ENCODE measurements around the gene PEX26.

Gene PEX26

DNA sequence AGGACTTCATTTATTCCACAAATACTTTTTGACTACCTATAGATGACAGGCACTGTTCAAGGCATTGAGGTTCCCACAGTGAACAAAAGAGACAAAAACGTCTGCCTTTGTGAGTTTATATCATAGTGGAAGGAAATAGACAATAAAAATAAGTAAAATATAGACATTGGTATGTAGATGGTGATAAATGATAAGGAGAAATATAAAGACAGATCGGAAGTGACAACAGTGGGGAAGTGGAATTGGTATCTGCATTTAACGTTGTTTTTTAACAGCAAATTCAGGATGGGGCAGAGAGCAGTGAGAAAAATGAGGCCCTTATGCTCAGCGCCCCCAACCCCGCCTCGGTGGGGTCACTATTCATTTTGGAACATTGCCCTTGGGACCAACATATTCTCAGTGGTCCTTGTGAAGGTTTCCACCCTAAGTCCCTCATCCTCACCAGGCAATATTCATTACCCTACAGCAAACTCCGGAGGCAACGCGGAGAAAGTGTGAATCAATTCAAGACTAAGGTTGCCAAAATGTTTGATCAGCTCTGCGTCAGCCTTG, 627 bp upstream of the PEX26 start:
- TF ChIP-seq GATA3 (IDR thresholded peaks at IDR 0.05; ENCODE audit: low read depth, low read length), result no peak
- no peak for TF ChIP-seq GATA2 (IDR thresholded peaks at IDR 0.05; ENCODE audit: low read depth, low read length)

DNA sequence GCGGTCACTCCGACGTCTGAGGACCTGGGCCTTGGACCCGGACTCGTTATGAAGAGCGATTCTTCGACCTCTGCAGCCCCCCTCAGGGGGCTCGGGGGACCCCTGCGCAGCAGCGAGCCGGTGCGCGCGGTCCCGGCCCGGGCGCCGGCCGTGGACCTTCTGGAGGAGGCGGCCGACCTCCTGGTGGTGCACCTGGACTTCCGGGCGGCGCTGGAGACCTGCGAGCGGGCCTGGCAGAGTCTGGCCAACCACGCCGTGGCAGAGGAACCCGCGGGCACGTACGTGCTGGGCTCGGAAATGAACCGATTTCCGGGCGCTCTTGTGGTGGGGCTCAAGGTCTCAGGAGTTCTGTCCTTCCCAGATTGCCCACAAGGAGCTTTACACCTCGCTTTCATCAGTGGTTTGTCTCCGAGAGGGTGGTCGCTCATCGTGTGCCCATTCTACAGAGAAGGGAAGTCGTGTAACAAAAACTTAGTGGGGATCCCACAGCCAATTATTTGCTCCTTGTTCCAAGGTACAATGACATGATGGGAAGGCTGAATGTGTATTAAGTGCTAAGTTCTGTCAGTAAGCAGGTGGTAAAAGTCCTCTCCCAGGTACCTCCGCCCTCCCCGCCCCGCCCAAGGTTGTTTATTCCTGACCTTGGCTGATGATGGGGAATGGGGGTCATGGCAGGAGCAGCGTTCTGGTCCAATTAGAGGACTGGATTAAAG, 695 bp downstream of the PEX26 start:
- TF ChIP-seq GATA3 (IDR thresholded peaks at IDR 0.05; ENCODE audit: low read depth, low read length), result no peak
- no peak for TF ChIP-seq GATA2 (IDR thresholded peaks at IDR 0.05; ENCODE audit: low read depth, low read length)

- TF ChIP-seq GATA2 (IDR thresholded peaks at IDR 0.05; ENCODE audit: low read depth, low read length) (no peak), GATA3 (IDR thresholded peaks at IDR 0.05; ENCODE audit: low read depth, low read length) (no peak)
These were observed 2.0 kb downstream of the PEX26 start for GRCh38 chr22:18079706-18080233.

- no peak for TF ChIP-seq GATA3 (IDR thresholded peaks at IDR 0.05; ENCODE audit: low read depth, low read length)
- TF ChIP-seq GATA2 (IDR thresholded peaks at IDR 0.05; ENCODE audit: low read depth, low read length), result no peak
These were observed 3.6 kb downstream of the PEX26 start for GRCh38 chr22:18081416-18081815.

- TF ChIP-seq GATA3 (IDR thresholded peaks at IDR 0.05; ENCODE audit: low read depth, low read length) (no peak), GATA2 (IDR thresholded peaks at IDR 0.05; ENCODE audit: low read depth, low read length) (no peak)
These were observed 4.7 kb downstream of the PEX26 start for GRCh38 chr22:18082467-18082866.

- TF ChIP-seq GATA2 (IDR thresholded peaks at IDR 0.05; ENCODE audit: low read depth, low read length) (no peak), GATA3 (IDR thresholded peaks at IDR 0.05; ENCODE audit: low read depth, low read length) (no peak)
These were observed 5.6 kb downstream of the PEX26 start for GRCh38 chr22:18083406-18083805.

GRCh38 chr22:18085188-18085587, 7.4 kb downstream of the PEX26 start:
- TF ChIP-seq GATA2 (IDR thresholded peaks at IDR 0.05; ENCODE audit: low read depth, low read length) (no peak), GATA3 (IDR thresholded peaks at IDR 0.05; ENCODE audit: low read depth, low read length) (no peak)

DNA sequence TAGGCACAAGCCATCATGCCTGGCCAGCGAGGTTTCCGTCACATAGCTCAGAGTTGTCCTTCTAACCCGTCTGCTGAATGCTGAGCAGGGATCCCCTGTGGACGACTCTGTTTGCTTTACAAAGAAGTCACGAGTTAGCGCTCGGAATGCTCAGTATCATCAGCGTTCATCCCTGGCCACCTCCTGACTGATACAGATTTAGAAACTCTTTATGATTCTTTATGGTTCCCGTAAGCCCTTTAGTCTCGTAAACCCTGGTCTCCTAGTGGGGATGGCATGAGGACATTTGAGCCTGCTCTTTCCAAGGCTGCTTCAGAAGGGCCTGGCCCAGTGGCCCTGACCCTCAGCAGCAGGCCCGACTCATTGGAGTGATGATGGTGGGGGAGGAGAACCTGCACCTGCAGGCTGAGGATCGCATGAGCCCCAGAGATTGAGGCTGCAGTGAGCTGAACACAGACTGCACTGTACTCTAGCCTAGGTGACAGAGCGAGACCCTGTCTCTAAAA, 9.6 kb downstream of the PEX26 start:
- TF ChIP-seq GATA2 (IDR thresholded peaks at IDR 0.05; ENCODE audit: low read depth, low read length), result no peak
- TF ChIP-seq GATA3 (IDR thresholded peaks at IDR 0.05; ENCODE audit: low read depth, low read length), result no peak

GRCh38 chr22:18088825-18089568, 11.2 kb downstream of the PEX26 start:
- TF ChIP-seq GATA3 (IDR thresholded peaks at IDR 0.05; ENCODE audit: low read depth, low read length) (no peak), GATA2 (IDR thresholded peaks at IDR 0.05; ENCODE audit: low read depth, low read length) (no peak)

- TF ChIP-seq GATA2 (IDR thresholded peaks at IDR 0.05; ENCODE audit: low read depth, low read length) (no peak), GATA3 (IDR thresholded peaks at IDR 0.05; ENCODE audit: low read depth, low read length) (no peak)
These were observed 12.5 kb downstream of the PEX26 start for GRCh38 chr22:18090286-18090685.

DNA sequence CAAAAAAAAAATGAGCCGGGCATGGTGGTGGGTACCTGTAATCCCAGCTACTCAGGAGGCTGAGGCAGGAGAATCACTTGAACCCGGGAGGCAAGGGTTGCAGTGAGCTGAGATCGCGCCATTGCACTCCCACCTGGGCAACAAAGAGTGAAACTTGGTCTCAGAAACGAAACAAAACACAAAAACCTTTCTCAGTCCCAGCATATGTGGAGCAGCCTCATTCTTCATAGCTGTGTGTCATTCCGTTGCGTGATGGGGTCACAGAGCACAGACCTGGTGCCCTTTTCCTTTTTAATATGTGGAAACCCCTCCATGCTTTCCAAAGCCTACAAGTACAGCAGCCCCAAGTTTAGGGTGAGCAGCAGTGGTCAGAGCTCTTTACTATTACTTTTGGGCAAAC, 13.7 kb downstream of the PEX26 start:
- TF ChIP-seq GATA2 (IDR thresholded peaks at IDR 0.05; ENCODE audit: low read depth, low read length), result no peak
- no peak for TF ChIP-seq GATA3 (IDR thresholded peaks at IDR 0.05; ENCODE audit: low read depth, low read length)

- TF ChIP-seq GATA2 (IDR thresholded peaks at IDR 0.05; ENCODE audit: low read depth, low read length) (no peak), GATA3 (IDR thresholded peaks at IDR 0.05; ENCODE audit: low read depth, low read length) (no peak)
These were observed 14.2 kb downstream of the PEX26 start for GRCh38 chr22:18091916-18092526.

GRCh38 chr22:18093661-18094060, 15.9 kb downstream of the PEX26 start:
- TF ChIP-seq GATA2 (IDR thresholded peaks at IDR 0.05; ENCODE audit: low read depth, low read length) (no peak), GATA3 (IDR thresholded peaks at IDR 0.05; ENCODE audit: low read depth, low read length) (no peak)

All from SH-SY5Y (cell line).